ENCODE results near the gene IDUA.
A peak's percentile ranks its signal among the peaks of the same experiment; 100 is the strongest.
"Not testable (repeated sequence)": the region's sequence is repeated elsewhere in the genome, so short reads cannot be mapped to it uniquely, and the experiment has no call there.

The IDUA gene

GRCh38 chr4:986879-987623 is at the start of gene IDUA:
IDUA (plus strand) TSS chr4:987044; CDS start chr4:987085, 41 bp downstream.
- Histone ChIP-seq H3K27ac (ENCODE audit: low read depth, low read length) (peak within 1 kb of the TSS; percentile 22), H3K27me3 (ENCODE audit: control insufficient read depth, insufficient read depth, low read length) (no peaks in the 10 kb centered on the region), H3K9ac (ENCODE audit: low read length) (peak within 1 kb of the TSS; percentile 30), H3K4me1 (ENCODE audit: control insufficient read depth, insufficient read depth, low read length) (peaks cover 13% of the 10 kb centered on the region), H3K4me3 (ENCODE audit: low read length) (peak within 1 kb of the TSS; percentile 84), H3K36me3 (ENCODE audit: control insufficient read depth, insufficient read depth, low read length) (peaks cover 5% of the 10 kb centered on the region)

GRCh38 chr4:939508-939907 is 47.3 kb upstream of the IDUA start:
- H3K36me3 ChIP-seq (ENCODE audit: control insufficient read depth, insufficient read depth, low read length); H3K4me1 ChIP-seq (ENCODE audit: control insufficient read depth, insufficient read depth, low read length); H3K27me3 ChIP-seq (ENCODE audit: control insufficient read depth, insufficient read depth, low read length); H3K4me3 ChIP-seq (ENCODE audit: low read length); H3K27ac ChIP-seq (ENCODE audit: low read depth, low read length); H3K9ac ChIP-seq (ENCODE audit: low read length): not testable (repeated sequence)

DNA sequence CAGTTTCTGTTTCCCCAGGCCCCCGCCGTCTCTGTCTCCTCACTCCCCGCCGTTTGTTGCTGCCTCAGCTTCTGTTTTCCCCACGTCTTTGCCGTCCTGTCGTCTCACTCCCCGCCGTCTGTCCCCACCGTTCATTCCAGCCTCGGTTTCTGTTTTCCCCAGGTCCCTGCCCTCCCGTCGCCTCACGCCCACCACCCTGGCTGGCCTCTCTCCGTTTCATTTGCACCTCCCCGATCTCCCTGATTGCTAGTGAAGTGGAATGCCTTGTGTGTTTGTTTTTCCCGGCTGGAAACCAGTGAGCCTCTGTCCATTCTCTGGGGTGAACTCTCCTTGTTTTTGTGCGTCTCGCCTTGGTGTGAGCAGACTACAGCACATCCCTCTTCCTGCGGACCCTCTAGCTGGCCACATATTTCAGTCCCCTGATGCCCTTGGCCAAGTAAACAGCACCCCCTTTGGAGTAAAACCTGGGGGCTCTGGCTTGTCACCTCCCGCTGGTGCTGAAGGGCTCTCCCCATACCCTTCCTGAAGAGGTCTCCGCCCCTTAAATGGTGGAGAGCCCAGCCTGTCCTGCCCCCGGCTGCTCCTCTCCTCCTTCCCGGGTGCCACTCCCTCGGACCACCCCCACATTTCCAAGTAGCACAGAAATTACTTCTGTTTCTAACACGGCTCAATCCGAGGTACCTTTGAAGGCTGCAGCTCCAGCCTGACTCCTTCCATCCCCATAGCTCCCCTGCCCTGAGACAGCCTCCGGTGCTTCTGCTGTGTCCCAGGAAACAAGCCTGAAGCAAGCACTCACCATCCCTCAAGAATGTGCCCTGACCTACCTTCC is 41.4 kb upstream of the IDUA start:
- no peaks in the 10 kb centered on the region for H3K4me1 ChIP-seq (ENCODE audit: control insufficient read depth, insufficient read depth, low read length)
- H3K27ac ChIP-seq (ENCODE audit: low read depth, low read length), result no peak overlapping the region
- no peak overlapping the region for H3K9ac ChIP-seq (ENCODE audit: low read length)
- H3K4me3 ChIP-seq (ENCODE audit: low read length), result no peak overlapping the region
- H3K36me3 ChIP-seq (ENCODE audit: control insufficient read depth, insufficient read depth, low read length), result no peaks in the 10 kb centered on the region
- no peaks in the 10 kb centered on the region for H3K27me3 ChIP-seq (ENCODE audit: control insufficient read depth, insufficient read depth, low read length)

GRCh38 chr4:946103-946450 is 40.8 kb upstream of the IDUA start:
- Histone ChIP-seq H3K27me3 (ENCODE audit: control insufficient read depth, insufficient read depth, low read length) (no peaks in the 10 kb centered on the region), H3K36me3 (ENCODE audit: control insufficient read depth, insufficient read depth, low read length) (no peaks in the 10 kb centered on the region), H3K27ac (ENCODE audit: low read depth, low read length) (no peak overlapping the region), H3K4me1 (ENCODE audit: control insufficient read depth, insufficient read depth, low read length) (no peaks in the 10 kb centered on the region), H3K4me3 (ENCODE audit: low read length) (no peak overlapping the region), H3K9ac (ENCODE audit: low read length) (no peak overlapping the region)

DNA sequence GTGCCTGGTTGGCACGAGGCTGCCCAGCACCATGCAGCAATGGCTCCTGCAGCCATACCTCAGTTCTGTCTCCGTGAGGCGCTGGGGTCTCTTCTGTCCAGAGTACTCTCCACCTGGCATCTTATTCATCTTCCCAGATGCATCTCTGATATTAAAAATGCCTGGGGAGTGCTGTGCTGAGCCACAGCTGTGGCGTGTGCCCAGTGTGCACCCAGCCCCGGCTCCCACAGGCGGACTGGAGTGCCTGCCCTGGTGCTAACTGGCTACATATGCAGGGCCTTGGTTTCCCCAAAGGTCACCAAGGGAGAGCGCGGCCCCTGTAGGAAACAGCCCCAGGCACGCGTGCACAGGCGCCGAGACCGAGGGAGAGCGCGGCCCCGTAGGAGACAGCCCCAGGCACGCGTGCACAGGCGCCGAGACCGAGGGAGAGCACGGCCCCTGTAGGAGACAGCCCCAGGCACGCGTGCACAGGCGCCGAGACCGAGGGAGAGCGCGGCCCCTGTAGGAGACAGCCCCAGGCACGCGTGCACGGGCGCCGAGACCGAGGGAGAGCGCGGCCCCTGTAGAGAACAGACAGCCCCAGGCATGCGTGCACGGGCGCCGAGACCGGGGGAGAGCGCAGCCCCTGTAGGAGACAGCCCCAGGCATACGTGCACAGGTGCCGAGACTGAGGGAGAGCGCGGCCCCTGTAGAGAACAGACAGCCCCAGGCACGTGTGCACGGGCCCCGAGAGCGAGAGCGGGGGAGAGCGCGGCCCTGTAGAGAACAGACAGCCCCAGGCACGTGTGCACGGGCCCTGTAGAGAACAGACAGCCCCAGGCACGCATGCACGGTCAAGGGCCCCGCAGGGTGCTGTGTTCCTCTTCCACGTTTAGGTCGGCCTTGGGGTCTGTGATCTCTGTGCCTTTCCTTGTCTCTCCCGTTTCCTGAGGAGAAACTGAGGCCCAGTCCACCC is 40.0 kb upstream of the IDUA start:
- Histone ChIP-seq H3K4me3 (ENCODE audit: low read length) (no peak overlapping the region), H3K9ac (ENCODE audit: low read length) (no peak overlapping the region), H3K36me3 (ENCODE audit: control insufficient read depth, insufficient read depth, low read length) (no peaks in the 10 kb centered on the region), H3K27ac (ENCODE audit: low read depth, low read length) (no peak overlapping the region), H3K4me1 (ENCODE audit: control insufficient read depth, insufficient read depth, low read length) (no peaks in the 10 kb centered on the region), H3K27me3 (ENCODE audit: control insufficient read depth, insufficient read depth, low read length) (no peaks in the 10 kb centered on the region)

DNA sequence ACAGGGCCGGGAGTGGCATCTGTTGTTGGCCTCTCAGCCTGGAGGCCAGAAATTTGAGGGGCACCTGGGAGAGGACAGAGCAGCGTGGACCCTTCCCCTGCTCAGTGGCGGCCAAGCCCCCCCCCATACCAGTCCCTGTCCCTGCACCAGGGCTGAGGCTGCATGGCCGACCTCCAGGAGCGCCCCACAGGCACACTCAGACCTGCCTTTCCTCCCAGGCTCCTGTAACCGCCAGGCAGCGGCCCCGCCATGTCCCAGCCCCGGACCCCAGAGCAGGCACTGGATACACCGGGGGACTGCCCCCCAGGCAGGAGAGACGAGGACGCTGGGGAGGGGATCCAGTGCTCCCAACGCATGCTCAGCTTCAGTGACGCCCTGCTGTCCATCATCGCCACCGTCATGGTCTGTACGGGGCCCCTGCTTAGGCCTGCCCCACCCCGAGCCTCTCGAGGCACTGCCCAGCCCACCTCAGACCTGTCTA is 39.3 kb upstream of the IDUA start:
- Histone ChIP-seq H3K9ac (ENCODE audit: low read length) (no peak overlapping the region), H3K4me1 (ENCODE audit: control insufficient read depth, insufficient read depth, low read length) (no peaks in the 10 kb centered on the region), H3K27me3 (ENCODE audit: control insufficient read depth, insufficient read depth, low read length) (no peaks in the 10 kb centered on the region), H3K36me3 (ENCODE audit: control insufficient read depth, insufficient read depth, low read length) (no peaks in the 10 kb centered on the region), H3K27ac (ENCODE audit: low read depth, low read length) (no peak overlapping the region), H3K4me3 (ENCODE audit: low read length) (no peak overlapping the region)

DNA sequence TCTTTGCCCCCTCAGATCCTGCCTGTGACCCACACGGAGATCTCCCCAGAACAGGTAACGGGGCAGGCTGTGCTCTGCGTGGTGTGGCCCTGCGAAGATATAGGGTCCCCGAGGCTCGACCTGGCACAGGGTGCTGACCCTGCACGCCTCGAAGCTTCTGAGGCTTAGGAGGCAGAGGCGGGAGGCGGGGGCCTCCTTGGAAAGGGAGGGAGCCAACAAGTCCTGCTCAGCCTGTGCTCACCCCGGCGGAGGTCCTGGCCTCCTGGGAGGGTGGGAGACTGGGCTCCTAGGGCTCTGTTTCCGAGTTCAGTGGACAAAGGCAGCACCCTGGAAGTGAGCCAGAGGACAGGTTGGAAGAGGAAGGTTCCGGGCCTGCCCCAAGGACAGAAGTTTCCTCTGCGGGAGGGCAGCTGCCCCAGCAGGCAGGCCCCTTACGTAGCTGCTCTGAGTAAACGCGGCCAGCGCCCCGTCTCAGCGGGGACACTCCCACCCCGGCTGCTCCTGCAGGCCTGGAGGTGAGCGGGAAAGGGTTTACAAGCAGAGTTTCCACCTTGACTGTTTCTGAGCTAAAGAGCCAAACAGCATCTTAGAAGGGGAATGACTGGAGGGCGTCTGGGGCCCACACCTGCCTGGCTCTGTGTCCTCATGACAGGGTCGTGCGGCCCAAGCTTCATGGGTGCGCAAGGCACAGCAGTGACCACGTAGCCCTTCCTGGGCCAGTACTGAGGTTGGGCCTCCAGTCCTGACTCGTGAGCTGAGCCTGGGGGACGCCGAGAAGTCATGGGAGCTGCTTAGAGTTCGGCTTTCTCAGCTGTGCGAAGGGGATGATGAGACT is 38.5 kb upstream of the IDUA start:
- no peaks in the 10 kb centered on the region for H3K4me1 ChIP-seq (ENCODE audit: control insufficient read depth, insufficient read depth, low read length)
- no peaks in the 10 kb centered on the region for H3K27me3 ChIP-seq (ENCODE audit: control insufficient read depth, insufficient read depth, low read length)
- no peak overlapping the region for H3K4me3 ChIP-seq (ENCODE audit: low read length)
- H3K9ac ChIP-seq (ENCODE audit: low read length), result no peak overlapping the region
- H3K36me3 ChIP-seq (ENCODE audit: control insufficient read depth, insufficient read depth, low read length), result no peaks in the 10 kb centered on the region
- H3K27ac ChIP-seq (ENCODE audit: low read depth, low read length), result no peak overlapping the region

GRCh38 chr4:948936-949300 is 37.9 kb upstream of the IDUA start:
- Histone ChIP-seq H3K9ac (ENCODE audit: low read length) (no peak overlapping the region), H3K36me3 (ENCODE audit: control insufficient read depth, insufficient read depth, low read length) (no peaks in the 10 kb centered on the region), H3K4me1 (ENCODE audit: control insufficient read depth, insufficient read depth, low read length) (no peaks in the 10 kb centered on the region), H3K27ac (ENCODE audit: low read depth, low read length) (no peak overlapping the region), H3K27me3 (ENCODE audit: control insufficient read depth, insufficient read depth, low read length) (no peaks in the 10 kb centered on the region), H3K4me3 (ENCODE audit: low read length) (no peak overlapping the region)

DNA sequence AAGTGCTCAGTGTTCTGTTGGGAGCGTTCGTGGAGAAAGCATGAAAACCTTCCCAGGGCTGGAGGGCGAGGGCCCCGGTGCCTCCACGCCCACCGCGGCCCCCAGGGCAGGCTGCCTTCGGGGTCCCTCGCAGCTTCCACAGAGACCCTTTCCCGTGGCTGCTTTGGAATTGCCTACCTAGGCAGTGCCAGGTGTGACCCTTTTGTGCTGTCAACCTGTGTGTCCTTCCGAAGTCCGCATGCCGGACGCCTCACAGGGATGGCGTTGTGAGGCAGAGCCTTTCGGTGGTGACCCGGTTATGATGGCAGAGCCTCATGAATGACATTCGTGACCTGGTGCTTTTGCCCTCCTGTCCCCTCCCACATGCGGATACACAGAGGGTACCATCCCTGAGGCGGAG is 37.2 kb upstream of the IDUA start:
- no peak overlapping the region for H3K27ac ChIP-seq (ENCODE audit: low read depth, low read length)
- H3K4me1 ChIP-seq (ENCODE audit: control insufficient read depth, insufficient read depth, low read length), result no peaks in the 10 kb centered on the region
- no peaks in the 10 kb centered on the region for H3K27me3 ChIP-seq (ENCODE audit: control insufficient read depth, insufficient read depth, low read length)
- no peaks in the 10 kb centered on the region for H3K36me3 ChIP-seq (ENCODE audit: control insufficient read depth, insufficient read depth, low read length)
- no peak overlapping the region for H3K9ac ChIP-seq (ENCODE audit: low read length)
- H3K4me3 ChIP-seq (ENCODE audit: low read length), result no peak overlapping the region

DNA sequence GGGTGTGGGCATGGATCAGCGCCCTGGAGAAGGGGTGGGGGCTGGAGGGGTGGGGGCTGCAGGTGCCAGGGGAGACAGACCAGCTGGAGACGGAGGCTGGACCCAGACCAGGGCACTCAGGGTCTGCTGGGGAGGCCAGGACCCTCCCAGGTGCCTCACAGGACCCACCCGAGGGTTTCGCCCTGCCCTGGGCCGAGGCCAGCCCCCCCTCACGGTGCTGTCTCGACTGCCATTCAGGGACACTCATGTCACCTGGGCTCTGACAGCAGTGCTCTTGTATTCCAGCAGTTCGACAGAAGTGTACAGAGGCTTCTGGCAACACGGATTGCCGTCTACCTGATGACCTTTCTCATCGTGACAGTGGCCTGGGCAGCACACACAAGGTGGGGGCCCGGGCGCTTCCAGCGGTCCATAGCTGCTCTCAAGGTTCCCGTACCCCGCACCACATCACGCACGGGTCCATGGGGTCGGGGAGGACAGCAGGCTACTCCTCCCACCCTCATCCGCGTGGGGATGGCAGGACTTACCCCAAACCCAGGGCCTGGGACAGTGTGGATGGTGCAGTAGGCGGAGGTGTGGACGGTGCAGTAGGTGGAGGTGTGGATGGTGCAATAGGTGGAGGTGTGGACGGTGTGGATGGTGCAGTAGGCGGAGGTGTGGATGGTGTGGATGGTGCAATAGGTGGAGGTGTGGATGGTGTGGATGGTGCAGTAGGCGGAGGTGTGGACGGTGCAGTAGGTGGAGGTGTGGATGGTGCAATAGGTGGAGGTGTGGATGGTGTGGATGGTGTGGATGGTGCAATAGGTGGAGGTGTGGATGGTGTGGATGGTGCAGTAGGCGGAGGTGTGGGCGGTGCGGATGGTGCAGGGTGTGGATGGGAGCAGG is 36.5 kb upstream of the IDUA start:
- Histone ChIP-seq H3K36me3 (ENCODE audit: control insufficient read depth, insufficient read depth, low read length) (no peaks in the 10 kb centered on the region), H3K27ac (ENCODE audit: low read depth, low read length) (no peak overlapping the region), H3K4me3 (ENCODE audit: low read length) (no peak overlapping the region), H3K9ac (ENCODE audit: low read length) (no peak overlapping the region), H3K4me1 (ENCODE audit: control insufficient read depth, insufficient read depth, low read length) (no peaks in the 10 kb centered on the region), H3K27me3 (ENCODE audit: control insufficient read depth, insufficient read depth, low read length) (no peaks in the 10 kb centered on the region)

- Histone ChIP-seq H3K9ac (ENCODE audit: low read length) (no peak overlapping the region), H3K36me3 (ENCODE audit: control insufficient read depth, insufficient read depth, low read length) (no peaks in the 10 kb centered on the region), H3K4me1 (ENCODE audit: control insufficient read depth, insufficient read depth, low read length) (no peaks in the 10 kb centered on the region), H3K4me3 (ENCODE audit: low read length) (no peak overlapping the region), H3K27me3 (ENCODE audit: control insufficient read depth, insufficient read depth, low read length) (no peaks in the 10 kb centered on the region), H3K27ac (ENCODE audit: low read depth, low read length) (no peak overlapping the region)
Observed at GRCh38 chr4:951186-951585, 35.7 kb upstream of the IDUA start.

Data from rectal smooth muscle tissue (tissue), 1 donor.